Activated T-cell treated with anti-CD3 and anti-CD28 coated beads, Interleukin-2, amount 50 U/mL, for 72 hours (primary cell): ENCODE data around the gene LCN2. TPM values are rescaled to one million over a fixed set of nuclear protein-coding genes. Genes with fewer than 3 reads are reported as not detected.
"Not testable (repeated sequence)": the region's sequence is repeated elsewhere in the genome, so short reads cannot be mapped to it uniquely, and the experiment has no call there.

Experiments
- ATAC-seq, 2 donors: fragments of 150-1000 bp; cut with Tn5 transposase; replicated peaks in 1 of 2; 2 replicates each; pipeline ENCODE4 v1.10.0; 2021; ENCODE audit warnings: moderate library complexity in 2 of 2, mild to moderate bottlenecking in 1 of 2
- DNase-seq, 2 donors: peaks; one replicate each; pipeline ENCODE4 v3.0.0; 2021 to 2022; ENCODE audit warnings: mixed read lengths in 1 of 2
- H3K27ac Mint-ChIP-seq: one replicate; pipeline ENCODE4 v1.8.0; 2022; ENCODE audit warnings: mild to moderate bottlenecking, moderate library complexity, mixed read lengths
- H3K27me3 Mint-ChIP-seq: one replicate; pipeline ENCODE4 v1.8.0; 2022; ENCODE audit warnings: low read depth, mixed read lengths
- H3K36me3 Mint-ChIP-seq, 2 donors: one replicate each; pipeline ENCODE4 v1.8.0; 2022; ENCODE audit warnings: mixed read lengths in 2 of 2, mild to moderate bottlenecking in 1 of 2; ENCODE audit not compliant: insufficient read depth in 2 of 2
- H3K4me1 Mint-ChIP-seq: one replicate; pipeline ENCODE4 v1.8.0; 2022; ENCODE audit warnings: low read depth, mixed read lengths
- H3K4me3 Mint-ChIP-seq, 2 donors: one replicate each; pipeline ENCODE4 v1.8.0; 2022; ENCODE audit warnings: mild to moderate bottlenecking in 2 of 2, mixed read lengths in 2 of 2, moderate library complexity in 2 of 2
- H3K9me3 Mint-ChIP-seq, 2 donors: one replicate each; pipeline ENCODE4 v1.8.0; 2022; ENCODE audit warnings: mixed read lengths in 2 of 2
- total RNA-seq, 2 donors: library from RNA; stranded (reverse); gene quantifications; one replicate each; pipeline ENCODE4 v1.2.3, GENCODE V29; 2022

Gene LCN2
- total RNA-seq, 2 donors from 2014 or later: not detected

- Mint-ChIP-seq H3K9me3 (no peaks in the 10 kb centered on the region), H3K4me1 (peaks cover 20% of the 10 kb centered on the region), H3K36me3 (peaks cover 0 to 8% of the 10 kb centered on the region in 2 donors), H3K4me3 (no peak overlapping the region), H3K27ac (no peak overlapping the region), H3K27me3 (no peaks in the 10 kb centered on the region)
- DNase-seq (no peak), ATAC-seq (no peak)
Measured at GRCh38 chr9:128164307-128164885, 15.1 kb downstream of the LCN2 start.

- Mint-ChIP-seq H3K27ac (no peak overlapping the region), H3K27me3 (no peaks in the 10 kb centered on the region), H3K4me3 (no peak overlapping the region), H3K9me3 (no peaks in the 10 kb centered on the region), H3K4me1 (peaks cover 15% of the 10 kb centered on the region), H3K36me3 (peaks cover 0 to 10% of the 10 kb centered on the region in 2 donors)
- no peak for ATAC-seq
- no peak for DNase-seq
Measured at GRCh38 chr9:128166169-128166568, 16.9 kb downstream of the LCN2 start.

GRCh38 chr9:128167209-128167608, 18.0 kb downstream of the LCN2 start:
- H3K27ac Mint-ChIP-seq: no peak overlapping the region
- H3K9me3 Mint-ChIP-seq: no peaks in the 10 kb centered on the region
- no peak for ATAC-seq

GRCh38 chr9:128168731-128169308, 19.6 kb downstream of the LCN2 start:
- ATAC-seq: no peak
- H3K4me1 Mint-ChIP-seq: no peaks in the 10 kb centered on the region
- no peaks in the 10 kb centered on the region for H3K9me3 Mint-ChIP-seq
- no peak overlapping the region for H3K4me3 Mint-ChIP-seq
- no peak for DNase-seq
- H3K36me3 Mint-ChIP-seq: peaks cover 0 to 10% of the 10 kb centered on the region in 2 donors
- no peaks in the 10 kb centered on the region for H3K27me3 Mint-ChIP-seq
- H3K27ac Mint-ChIP-seq: no peak overlapping the region

More at GRCh38 chr9:128167209-128167608, 18.0 kb downstream of the LCN2 start:
- Mint-ChIP-seq H3K4me3 (no peak overlapping the region), H3K4me1 (peaks cover 5% of the 10 kb centered on the region), H3K27me3 (no peaks in the 10 kb centered on the region), H3K36me3 (peaks cover 0 to 10% of the 10 kb centered on the region in 2 donors)
- DNase-seq: no peak

GRCh38 chr9:128169492-128169891, 20.2 kb downstream of the LCN2 start:
- DNase-seq (no peak), ATAC-seq (no peak)
- Mint-ChIP-seq H3K27ac (no peak overlapping the region), H3K4me1 (no peaks in the 10 kb centered on the region), H3K36me3 (peaks cover 0 to 10% of the 10 kb centered on the region in 2 donors), H3K4me3 (no peak overlapping the region), H3K9me3 (no peaks in the 10 kb centered on the region), H3K27me3 (no peaks in the 10 kb centered on the region)

GRCh38 chr9:128169925-128170324, 20.7 kb downstream of the LCN2 start:
- peak overlapping the region; percentile 15 for H3K27ac Mint-ChIP-seq
- H3K4me3 Mint-ChIP-seq: no peak overlapping the region
- H3K9me3 Mint-ChIP-seq: no peaks in the 10 kb centered on the region
- DNase-seq (no peak), ATAC-seq (no peak)
- H3K27me3 Mint-ChIP-seq: no peaks in the 10 kb centered on the region
- H3K36me3 Mint-ChIP-seq: peaks cover 0 to 10% of the 10 kb centered on the region in 2 donors
- no peaks in the 10 kb centered on the region for H3K4me1 Mint-ChIP-seq

- DNase-seq: no peak
- no peaks in the 10 kb centered on the region for H3K27me3 Mint-ChIP-seq
- no peak overlapping the region for H3K27ac Mint-ChIP-seq
- no peak for ATAC-seq
- H3K9me3 Mint-ChIP-seq: no peaks in the 10 kb centered on the region
- peaks cover 6 to 7% of the 10 kb centered on the region in 2 donors for H3K36me3 Mint-ChIP-seq
- no peaks in the 10 kb centered on the region for H3K4me1 Mint-ChIP-seq
- no peak overlapping the region for H3K4me3 Mint-ChIP-seq
Measured at GRCh38 chr9:128174062-128174461, 24.8 kb downstream of the LCN2 start.

- no peak for DNase-seq
- peaks cover 8 to 13% of the 10 kb centered on the region in 2 donors for H3K36me3 Mint-ChIP-seq
- H3K4me1 Mint-ChIP-seq: no peaks in the 10 kb centered on the region
- ATAC-seq: no peak
- peak overlapping the region; percentile 6 for H3K27ac Mint-ChIP-seq
- no peaks in the 10 kb centered on the region for H3K27me3 Mint-ChIP-seq
- no peak overlapping the region for H3K4me3 Mint-ChIP-seq
- H3K9me3 Mint-ChIP-seq: no peaks in the 10 kb centered on the region
Measured at GRCh38 chr9:128175102-128175563, 25.9 kb downstream of the LCN2 start.

- DNase-seq (no peak), ATAC-seq (no peak)
- Mint-ChIP-seq H3K4me3 (no peak overlapping the region), H3K9me3 (no peaks in the 10 kb centered on the region), H3K4me1 (no peaks in the 10 kb centered on the region), H3K27ac (no peak overlapping the region), H3K27me3 (no peaks in the 10 kb centered on the region), H3K36me3 (peaks cover 10 to 15% of the 10 kb centered on the region in 2 donors)
Measured at GRCh38 chr9:128175726-128176125, 26.5 kb downstream of the LCN2 start.

- Mint-ChIP-seq H3K9me3 (no peaks in the 10 kb centered on the region), H3K36me3 (peaks cover 10 to 15% of the 10 kb centered on the region in 2 donors), H3K4me1 (peaks cover 2% of the 10 kb centered on the region), H3K27me3 (no peaks in the 10 kb centered on the region), H3K4me3 (no peak overlapping the region), H3K27ac (no peak overlapping the region)
- ATAC-seq (no peak), DNase-seq (no peak)
Measured at GRCh38 chr9:128178806-128179431, 29.7 kb downstream of the LCN2 start.

GRCh38 chr9:128180001-128180400, 30.7 kb downstream of the LCN2 start:
- no peaks in the 10 kb centered on the region for H3K9me3 Mint-ChIP-seq
- peaks cover 10 to 17% of the 10 kb centered on the region in 2 donors for H3K36me3 Mint-ChIP-seq
- DNase-seq (no peak), ATAC-seq (no peak)
- H3K27ac Mint-ChIP-seq: no peak overlapping the region
- H3K27me3 Mint-ChIP-seq: no peaks in the 10 kb centered on the region
- H3K4me1 Mint-ChIP-seq: peaks cover 6% of the 10 kb centered on the region
- H3K4me3 Mint-ChIP-seq: no peak overlapping the region

GRCh38 chr9:128180447-128180846, 31.2 kb downstream of the LCN2 start:
- DNase-seq (no peak), ATAC-seq (no peak)
- Mint-ChIP-seq H3K4me3 (no peak overlapping the region), H3K9me3 (no peaks in the 10 kb centered on the region), H3K27me3 (no peaks in the 10 kb centered on the region), H3K27ac (no peak overlapping the region), H3K4me1 (peaks cover 6% of the 10 kb centered on the region), H3K36me3 (peaks cover 10 to 17% of the 10 kb centered on the region in 2 donors)

GRCh38 chr9:128181480-128181879, 32.2 kb downstream of the LCN2 start:
- H3K9me3 Mint-ChIP-seq, H3K27ac Mint-ChIP-seq, ATAC-seq, H3K4me3 Mint-ChIP-seq, DNase-seq, H3K27me3 Mint-ChIP-seq, H3K4me1 Mint-ChIP-seq: not testable (repeated sequence)
- peaks cover 10 to 17% of the 10 kb centered on the region in 2 donors for H3K36me3 Mint-ChIP-seq
